K562 (cell line): ENCODE measurements around the gene EPHX1. TPM values are rescaled to one million over a fixed set of nuclear protein-coding genes. Genes with fewer than 3 reads are reported as not detected.

Experiments
- ATAC-seq: fragments of 200-7000 bp; cut with Tn5 transposase; 3 replicates; pipeline ENCODE4 v1.9.1; 2020; ENCODE audit warnings: moderate library complexity
- BruUV-seq: library from RNA; stranded (reverse); fragments of 400-500 nt; replicated peaks from 2 replicates; lab custom pipeline; 2021; lab: Mats Ljungman, UMichigan
- CTCF ChIA-PET: fragments of 300-600 bp; formaldehyde crosslinking; extraction: SDS; loops from one replicate; lab custom pipeline; 2021; ENCODE audit warnings: low intra/inter-chr PET ratio; lab: Yijun Ruan, JAX
- POLR2A ChIA-PET: fragments of 300-600, 350-650 bp; sonication (Branson Sonifier 250); formaldehyde crosslinking; extraction: SDS; loops from one replicate; lab custom pipeline; 2021; ENCODE audit warnings: antibody characterized with exemption, inconsistent platforms; lab: Yijun Ruan, JAX
- DNase-seq, 4 experiments: peaks; one replicate each; pipeline versions ENCODE4 v3.0.0 to v3.0.0-alpha.2; 2011 to 2018; ENCODE audit warnings: low spot score in 3 of 4, mixed read lengths in 3 of 4; ENCODE audit errors: extremely low read depth in 1 of 4
- FAIRE-seq: peaks from 2 replicates; lab custom pipeline; 2011; peaks lifted over from hg19 to GRCh38; lab: Jason Lieb, UNC
- H2AFZ ChIP-seq: 2 replicates; pipeline ENCODE4 v1.6.0; 2011; ENCODE audit warnings: low read depth, low read length, control low read depth, inconsistent platforms
- H3K27ac ChIP-seq: fragments of 200-600 bp; 3 replicates; pipeline ENCODE4 v1.8.0; 2011; ENCODE audit warnings: low read depth, mild to moderate bottlenecking, control low read depth, inconsistent platforms, low read length, moderate library complexity, mixed read lengths; ENCODE audit errors: extremely low read depth
- H3K27me3 ChIP-seq, 2 experiments: fragments of 300-600 bp in 1 of 2; 2 replicates in 1 of 2; 3 replicates in 1 of 2; pipeline versions ENCODE4 v1.6.0 to v1.8.0; 2011; ENCODE audit warnings: inconsistent platforms in 2 of 2, low read length in 2 of 2, mild to moderate bottlenecking in 1 of 2, mixed read lengths in 1 of 2, moderate library complexity in 1 of 2; ENCODE audit not compliant: control insufficient read depth in 2 of 2, insufficient read depth in 2 of 2
- H3K36me3 ChIP-seq: fragments of 300-600 bp; 3 replicates; pipeline ENCODE4 v1.8.0; 2011; ENCODE audit warnings: mild to moderate bottlenecking, low read length, inconsistent platforms; ENCODE audit not compliant: control insufficient read depth, insufficient read depth
- H3K4me1 ChIP-seq, 2 experiments: fragments of 200-600 bp in 1 of 2; replicated peaks in 1 of 2; 2 replicates in 1 of 2; 3 replicates in 1 of 2; pipeline versions ENCODE4 v1.5.1 to v1.8.0; 2011; ENCODE audit warnings: inconsistent platforms in 2 of 2, low read length in 2 of 2, mild to moderate bottlenecking in 1 of 2, mixed read lengths in 1 of 2, moderate library complexity in 1 of 2; ENCODE audit not compliant: control insufficient read depth in 2 of 2, insufficient read depth in 2 of 2
- H3K4me2 ChIP-seq: 2 replicates; pipeline ENCODE4 v1.6.1; 2011; ENCODE audit warnings: low read length, control low read depth, inconsistent platforms, mixed read lengths; ENCODE audit not compliant: insufficient read depth
- H3K4me3 ChIP-seq: fragments of 200-600 bp; sonication (generic), shearing (Covaris generic); 2 replicates; pipeline ENCODE4 v1.5.1; 2016; ENCODE audit warnings: control low read depth, inconsistent platforms
- H3K79me2 ChIP-seq: fragments of 200-600 bp; 3 replicates; pipeline ENCODE4 v1.8.0; 2011; ENCODE audit warnings: low read length, inconsistent platforms; ENCODE audit not compliant: control insufficient read depth, insufficient read depth
- H3K9ac ChIP-seq, 2 experiments: 2 replicates each; pipeline versions ENCODE4 v1.6.0 to v1.6.1; 2011; ENCODE audit warnings: low read depth in 2 of 2, low read length in 2 of 2, control low read depth in 1 of 2, inconsistent platforms in 1 of 2, mild to moderate bottlenecking in 1 of 2, mixed read lengths in 1 of 2; ENCODE audit not compliant: insufficient read depth in 1 of 2
- H3K9me1 ChIP-seq: one replicate; pipeline ENCODE4 v1.6.0; 2011; ENCODE audit warnings: inconsistent platforms, mild to moderate bottlenecking, low read length, moderate library complexity; ENCODE audit not compliant: control insufficient read depth, insufficient read depth
- H3K9me3 ChIP-seq: replicated peaks from 2 replicates; pipeline ENCODE4 v1.5.1; 2011; ENCODE audit warnings: low read depth, low read length, inconsistent platforms; ENCODE audit not compliant: control insufficient read depth, insufficient read depth
- H4K20me1 ChIP-seq: replicated peaks from 2 replicates; pipeline ENCODE4 v1.6.1; 2011; ENCODE audit warnings: low read length, inconsistent platforms, mixed read lengths; ENCODE audit not compliant: control insufficient read depth, insufficient read depth
- CEBPG ChIP-seq, 3 experiments: fragments of 200-800 bp in 1 of 3; sonication (Bioruptor generic) in 1 of 3; sonication (generic) in 1 of 3; formaldehyde crosslinking in 1 of 3; IDR thresholded peaks in 2 of 3; conservative IDR thresholded peaks in 1 of 3; 2 replicates each; pipeline versions ENCODE4 v1.6.1 to v1.8.0; 2016 to 2022; ENCODE audit warnings: missing compliant biosample characterization in 2 of 3, missing genetic modification characterization in 2 of 3, mild to moderate bottlenecking in 1 of 3, missing genetic modification reagents in 1 of 3
- EHMT2 ChIP-seq: fragments of 450-650 bp; IDR thresholded peaks from 2 replicates; pipeline ENCODE4 v1.6.1; 2018; ENCODE audit warnings: antibody characterized with exemption
- ESRRA ChIP-seq: fragments of 450-650 bp; IDR thresholded peaks from 2 replicates; pipeline ENCODE4 v1.6.1; 2014; ENCODE audit warnings: low read depth, mild to moderate bottlenecking, moderate library complexity, borderline replicate concordance
- HNRNPUL1 ChIP-seq: fragments of 200-400 bp; formaldehyde crosslinking; IDR thresholded peaks from 2 replicates; pipeline ENCODE4 v1.6.1; 2017; ENCODE audit warnings: low read length
- KHSRP ChIP-seq: fragments of 450-650 bp; IDR thresholded peaks from 2 replicates; pipeline ENCODE4 v1.6.1; 2017
- RBM25 ChIP-seq: fragments of 200-400 bp; formaldehyde crosslinking; IDR thresholded peaks from 2 replicates; pipeline ENCODE4 v1.6.1; 2018; ENCODE audit warnings: low read length, low read depth, moderate library complexity; ENCODE audit not compliant: severe bottlenecking
- RBM34 ChIP-seq: fragments of 200-400 bp; formaldehyde crosslinking; IDR thresholded peaks from 2 replicates; pipeline ENCODE4 v1.6.1; 2018; ENCODE audit warnings: low read length, borderline replicate concordance; ENCODE audit not compliant: insufficient read depth
- XRCC4 ChIP-seq: IDR thresholded peaks from one replicate; pipeline ENCODE4 v1.6.1; 2011; ENCODE audit not compliant: insufficient read depth, insufficient read length; ENCODE audit errors: extremely low read depth
- ZFP1 ChIP-seq: fragments of 450-650 bp; formaldehyde crosslinking; IDR thresholded peaks from 2 replicates; pipeline ENCODE4 v1.4.0; 2020; ENCODE audit warnings: mild to moderate bottlenecking, mixed read lengths
- ZFP91 ChIP-seq: sonication (generic); formaldehyde crosslinking; IDR thresholded peaks from 2 replicates; pipeline ENCODE4 v1.8.0; 2022; ENCODE audit warnings: mild to moderate bottlenecking, missing genetic modification reagents
- ZNF398 ChIP-seq: fragments of 250-450 bp; sonication (Bioruptor Pico); IDR thresholded peaks from 2 replicates; pipeline ENCODE4 v1.8.0; 2021; ENCODE audit warnings: moderate library complexity, mild to moderate bottlenecking, inconsistent platforms
- ZNF57 ChIP-seq: fragments of 450-650 bp; formaldehyde crosslinking; IDR thresholded peaks from 2 replicates; pipeline ENCODE4 v1.4.0; 2020; ENCODE audit warnings: mild to moderate bottlenecking, moderate library complexity
- WGBS: fragments of 100-300 bp; shearing (Covaris generic); methylation state at CpG from one replicate; pipeline ENCODE4 v1.1.6; 2016; ENCODE audit warnings: low coverage, mixed read lengths; ENCODE audit not compliant: insufficient coverage; ENCODE audit errors: missing lambda C conversion rate; 5-methylcytosine and 5-hydroxymethylcytosine counted together
- in situ Hi-C: fragments of 300-500 bp; cut with MboI; formaldehyde crosslinking; loops from 4 replicates; pipeline ENCODE4 v1.15.0; 2018; ENCODE audit warnings: inconsistent platforms, mixed read lengths
- intact Hi-C: fragments of 100-400 bp; cut with micrococcal nuclease; formaldehyde crosslinking; loops from 2 replicates; pipeline ENCODE4 v1.14.2; 2022
- polyA plus RNA-seq, 8 experiments: library from polyadenylated mRNA; depleted of rRNA in 4 of 8; stranded (reverse) in 5 of 8; unstranded in 3 of 8; fragments of >200 nt; fragmentation: Nextera tagmentation in 2 of 8; fragmentation: Illumina TruSeq in 1 of 8; extraction: Ambion mirVana in 2 of 8; extraction: Trizol in 1 of 8; gene quantifications; 2 replicates each; pipeline versions ENCODE4 v1.2.1 to v1.2.3, GENCODE V29; 2011 to 2014; ENCODE audit warnings: inconsistent platforms in 1 of 8, missing spikeins in 1 of 8
- total RNA-seq, 7 experiments: library from RNA; depleted of rRNA in 6 of 7; stranded (reverse); fragments of >200 nt in 6 of 7; fragmentation: Illumina TruSeq in 2 of 7; extraction: Trizol in 2 of 7; gene quantifications; 2 replicates each; pipeline versions ENCODE4 v1.2.1 to v1.2.3, GENCODE V29; 2011 to 2021; ENCODE audit warnings: low replicate concordance in 1 of 7
- TF ChIP-seq, protein P1 (sequence below): fragments of 200-800 bp; sonication (Bioruptor generic); IDR thresholded peaks from 2 replicates; pipeline ENCODE4 v1.6.1; 2016; ENCODE audit warnings: missing genetic modification characterization, missing compliant biosample characterization

Gene EPHX1
- total and polyA plus RNA-seq, 9 of the 15 experiments (the other 6 are each of a cell fraction or from before 2014, with no cell fraction given), result 0.21 to 27.0 (median 6.7) TPM

GRCh38 chr1:225845097-225845496 is 35.2 kb downstream of the EPHX1 start:
- DNase-seq, result no peak
- H3K4me3 ChIP-seq, result no peak overlapping the region
- H3K4me1 ChIP-seq, result peaks cover 9 to 42% of the 10 kb centered on the region in 2 experiments; a peak in 4 of 5 replicates
- in situ Hi-C loops, result loop anchor here (10.0 kb wide), 1 partner anchor 370 kb away; no protein-coding TSS in a partner anchor
- BruUV-seq, result no TSS peak
- POLR2A ChIA-PET, result interaction anchor here (0.9 to 1.3 kb wide), 2 partner anchors 37 to 67 kb away, joined by 3 to 4 read pairs; partner anchors contain the start of genes SRP9 and TMEM63A
- 90% methylated on average over 8 of the region's 14 CpGs for WGBS
- H3K79me2 ChIP-seq, result no peaks in the 10 kb centered on the region
- no peaks in the 10 kb centered on the region for H3K27me3 ChIP-seq
- H3K9me1 ChIP-seq, result no peaks in the 10 kb centered on the region
- no peak for ATAC-seq
- no peak for FAIRE-seq
- no peak overlapping the region for H3K9ac ChIP-seq
- CTCF ChIA-PET, result interaction anchor here (1.1 to 3.6 kb wide), 4 partner anchors 69 to 369 kb away, joined by 3 to 53 read pairs (median 5); no protein-coding TSS in a partner anchor
- no peak overlapping the region for H3K4me2 ChIP-seq
- no peaks in the 10 kb centered on the region for H3K9me3 ChIP-seq
- intact Hi-C loops, result loop anchor here (2.0 to 10.0 kb wide), 3 partner anchors 130 to 370 kb away; partner anchors contain the start of gene ENAH
- H2AFZ ChIP-seq, result no peak overlapping the region
- H3K27ac ChIP-seq, result no peak overlapping the region
- peaks cover 4% of the 10 kb centered on the region; the same call in 1 of the 2 replicates for H4K20me1 ChIP-seq
- peaks cover 31% of the 10 kb centered on the region for H3K36me3 ChIP-seq
- no peak for TF ChIP-seq XRCC4
- no peak for TF ChIP-seq KHSRP
- TF ChIP-seq, protein P1, sequence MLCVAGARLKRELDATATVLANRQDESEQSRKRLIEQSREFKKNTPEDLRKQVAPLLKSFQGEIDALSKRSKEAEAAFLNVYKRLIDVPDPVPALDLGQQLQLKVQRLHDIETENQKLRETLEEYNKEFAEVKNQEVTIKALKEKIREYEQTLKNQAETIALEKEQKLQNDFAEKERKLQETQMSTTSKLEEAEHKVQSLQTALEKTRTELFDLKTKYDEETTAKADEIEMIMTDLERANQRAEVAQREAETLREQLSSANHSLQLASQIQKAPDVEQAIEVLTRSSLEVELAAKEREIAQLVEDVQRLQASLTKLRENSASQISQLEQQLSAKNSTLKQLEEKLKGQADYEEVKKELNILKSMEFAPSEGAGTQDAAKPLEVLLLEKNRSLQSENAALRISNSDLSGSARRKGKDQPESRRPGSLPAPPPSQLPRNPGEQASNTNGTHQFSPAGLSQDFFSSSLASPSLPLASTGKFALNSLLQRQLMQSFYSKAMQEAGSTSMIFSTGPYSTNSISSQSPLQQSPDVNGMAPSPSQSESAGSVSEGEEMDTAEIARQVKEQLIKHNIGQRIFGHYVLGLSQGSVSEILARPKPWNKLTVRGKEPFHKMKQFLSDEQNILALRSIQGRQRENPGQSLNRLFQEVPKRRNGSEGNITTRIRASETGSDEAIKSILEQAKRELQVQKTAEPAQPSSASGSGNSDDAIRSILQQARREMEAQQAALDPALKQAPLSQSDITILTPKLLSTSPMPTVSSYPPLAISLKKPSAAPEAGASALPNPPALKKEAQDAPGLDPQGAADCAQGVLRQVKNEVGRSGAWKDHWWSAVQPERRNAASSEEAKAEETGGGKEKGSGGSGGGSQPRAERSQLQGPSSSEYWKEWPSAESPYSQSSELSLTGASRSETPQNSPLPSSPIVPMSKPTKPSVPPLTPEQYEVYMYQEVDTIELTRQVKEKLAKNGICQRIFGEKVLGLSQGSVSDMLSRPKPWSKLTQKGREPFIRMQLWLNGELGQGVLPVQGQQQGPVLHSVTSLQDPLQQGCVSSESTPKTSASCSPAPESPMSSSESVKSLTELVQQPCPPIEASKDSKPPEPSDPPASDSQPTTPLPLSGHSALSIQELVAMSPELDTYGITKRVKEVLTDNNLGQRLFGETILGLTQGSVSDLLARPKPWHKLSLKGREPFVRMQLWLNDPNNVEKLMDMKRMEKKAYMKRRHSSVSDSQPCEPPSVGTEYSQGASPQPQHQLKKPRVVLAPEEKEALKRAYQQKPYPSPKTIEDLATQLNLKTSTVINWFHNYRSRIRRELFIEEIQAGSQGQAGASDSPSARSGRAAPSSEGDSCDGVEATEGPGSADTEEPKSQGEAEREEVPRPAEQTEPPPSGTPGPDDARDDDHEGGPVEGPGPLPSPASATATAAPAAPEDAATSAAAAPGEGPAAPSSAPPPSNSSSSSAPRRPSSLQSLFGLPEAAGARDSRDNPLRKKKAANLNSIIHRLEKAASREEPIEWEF (CRISPR knock-in tag), result no peak
- no peak for TF ChIP-seq ZFP1
- TF ChIP-seq ZNF398 (CRISPR knock-in tag), result no peak
- TF ChIP-seq RBM34, result no peak
- TF ChIP-seq ZNF57 (CRISPR knock-in tag), result no peak
- no peak for TF ChIP-seq RBM25
- no peak for TF ChIP-seq EHMT2
- no peak for TF ChIP-seq ESRRA
- TF ChIP-seq HNRNPUL1, result no peak
- no peak for TF ChIP-seq CEBPG (CRISPR knock-in tag; IDR thresholded peaks at IDR 0.05)
- no peak for TF ChIP-seq CEBPG (tag; conservative IDR thresholded peaks at IDR 0.05 in 1 of 2, IDR thresholded peaks at IDR 0.05 in 1 of 2)
- TF ChIP-seq ZFP91 (CRISPR knock-in tag), result no peak
